ENCODE results near the gene INPP5A. TPM values are rescaled to one million over a fixed set of nuclear protein-coding genes. Genes with fewer than 3 reads are reported as not detected.
A peak's percentile ranks its signal among the peaks of the same experiment; 100 is the strongest.

Gene INPP5A
- total and polyA plus RNA-seq, 2 of the 13 experiments (the other 11 are each of a cell fraction or from before 2014, with no cell fraction given) = 17.5 to 37.9 TPM

GRCh38 chr10:132577350-132578003 lies 39.9 kb downstream of the INPP5A start (continued):
- TF ChIP-seq STAG1 (CRISPR knock-in tag; IDR thresholded peaks at IDR 0.05) (peak; percentile 91), GPN1 (CRISPR knock-in tag; IDR thresholded peaks at IDR 0.05; ENCODE audit: borderline replicate concordance) (no peak), NR0B2 (CRISPR knock-in tag; IDR thresholded peaks at IDR 0.05) (no peak), ZNF607 (CRISPR knock-in tag; IDR thresholded peaks at IDR 0.05; ENCODE audit: borderline replicate concordance) (no peak), ZNF687 (CRISPR knock-in tag; IDR thresholded peaks at IDR 0.05) (peak; percentile 19; the same call in 1 of the 2 replicates), HNRNPL (IDR thresholded peaks at IDR 0.05; ENCODE audit: low read depth, low read length) (0 out of 2 replicates have a peak, but pooled peaks have one; percentile 20), ELF3 (CRISPR knock-in tag; IDR thresholded peaks at IDR 0.05) (0 out of 2 replicates have a peak, but pooled peaks have one; percentile 16), ZNF746 (CRISPR knock-in tag; IDR thresholded peaks at IDR 0.05) (no peak), JUN (CRISPR knock-in tag; IDR thresholded peaks at IDR 0.05) (no peak), CREM (IDR thresholded peaks at IDR 0.05) (no peak), CREM (CRISPR knock-in tag; IDR thresholded peaks at IDR 0.05) (no peak), ZNF557 (CRISPR knock-in tag; IDR thresholded peaks at IDR 0.05) (no peak), ZNF740 (CRISPR knock-in tag; IDR thresholded peaks at IDR 0.05) (no peak), KLF11 (CRISPR knock-in tag; IDR thresholded peaks at IDR 0.05) (no peak), PBX3 (CRISPR knock-in tag; IDR thresholded peaks at IDR 0.05; ENCODE audit: borderline replicate concordance) (no peak), MXD4 (CRISPR knock-in tag; IDR thresholded peaks at IDR 0.05) (no peak), GTF2F1 (IDR thresholded peaks at IDR 0.05; ENCODE audit: low read length) (no peak), TRIM24 (CRISPR knock-in tag; IDR thresholded peaks at IDR 0.05) (no peak), ELK4 (CRISPR knock-in tag; IDR thresholded peaks at IDR 0.05; ENCODE audit: borderline replicate concordance) (no peak), ZFY (CRISPR knock-in tag; IDR thresholded peaks at IDR 0.05) (no peak), SAFB2 (CRISPR knock-in tag; IDR thresholded peaks at IDR 0.05; ENCODE audit: borderline replicate concordance, low read depth) (no peak), KDM5B (CRISPR knock-in tag; IDR thresholded peaks at IDR 0.05; ENCODE audit: borderline replicate concordance) (no peak)

Data from HepG2 (cell line).